Smooth muscle cell (in vitro differentiated cells): ENCODE results near the gene GLP2R. TPM values are rescaled to one million over a fixed set of nuclear protein-coding genes. Genes with fewer than 3 reads are reported as not detected.
A peak's percentile ranks its signal among the peaks of the same experiment; 100 is the strongest.

Source experiments
- DNase-seq: peaks from one replicate; lab custom pipeline; 2025; ENCODE audit not compliant: unreplicated experiment; lab: John Stamatoyannopoulos, UW
- H2AFZ ChIP-seq: fragments of 200-600 bp; sonication (generic); 2 replicates; pipeline ENCODE4 v1.6.0; 2016; ENCODE audit warnings: antibody characterized with exemption, low read depth, mild to moderate bottlenecking
- H3F3A ChIP-seq: fragments of 200-600 bp; sonication (generic); 2 replicates; pipeline ENCODE4 v1.6.0; 2017; ENCODE audit warnings: antibody characterized with exemption, low read depth
- H3K27ac ChIP-seq: fragments of 200-600 bp; sonication (generic); 2 replicates; pipeline ENCODE4 v1.5.1; 2016; ENCODE audit warnings: low read depth, mild to moderate bottlenecking
- H3K27me3 ChIP-seq: fragments of 200-600 bp; sonication (generic); 2 replicates; pipeline ENCODE4 v1.6.1; 2016; ENCODE audit warnings: low read depth, mild to moderate bottlenecking
- H3K36me3 ChIP-seq: fragments of 200-600 bp; sonication (generic); 2 replicates; pipeline ENCODE4 v1.5.1; 2016; ENCODE audit warnings: low read depth
- H3K4me1 ChIP-seq: fragments of 200-600 bp; sonication (generic); 2 replicates; pipeline ENCODE4 v1.5.1; 2016; ENCODE audit warnings: low read depth
- H3K4me2 ChIP-seq: fragments of 200-600 bp; sonication (generic); 2 replicates; pipeline ENCODE4 v1.6.0; 2016; ENCODE audit warnings: mild to moderate bottlenecking
- H3K4me3 ChIP-seq: fragments of 200-600 bp; sonication (generic); 2 replicates; pipeline ENCODE4 v1.5.1; 2016; ENCODE audit warnings: mild to moderate bottlenecking
- H3K79me2 ChIP-seq: fragments of 200-600 bp; sonication (generic); 2 replicates; pipeline ENCODE4 v1.6.0; 2016; ENCODE audit warnings: low read depth, mild to moderate bottlenecking
- H3K9ac ChIP-seq: fragments of 200-600 bp; sonication (generic); 2 replicates; pipeline ENCODE4 v1.6.0; 2016; ENCODE audit warnings: low read depth
- H3K9me3 ChIP-seq: fragments of 200-600 bp; sonication (generic); replicated peaks from 2 replicates; pipeline ENCODE4 v1.5.1; 2016; ENCODE audit warnings: low read depth
- H4K20me1 ChIP-seq: fragments of 200-600 bp; sonication (generic); 2 replicates; pipeline ENCODE4 v1.6.0; 2016; ENCODE audit warnings: low read depth
- CTCF ChIP-seq: fragments of 200-600 bp; sonication (generic); IDR thresholded peaks from 2 replicates; pipeline ENCODE4 v1.5.1; 2017; ENCODE audit warnings: borderline replicate concordance, mild to moderate bottlenecking, antibody characterized with exemption; ENCODE audit not compliant: insufficient read depth, poor library complexity, severe bottlenecking
- WGBS: methylation state at CpG from one replicate; pipeline ENCODE4 v1.1.7; 2016; ENCODE audit warnings: low lambda C conversion rate; 5-methylcytosine and 5-hydroxymethylcytosine counted together
- polyA plus RNA-seq: library from polyadenylated mRNA; unstranded; fragments of >200 nt; fragmentation: Nextera tagmentation; extraction: Ambion mirVana; gene quantifications from 2 replicates; pipeline ENCODE4 v1.2.1, GENCODE V29; 2016
- total RNA-seq: library from RNA; depleted of rRNA; stranded (reverse); fragments of >200 nt; gene quantifications from 2 replicates; pipeline ENCODE4 v1.2.3, GENCODE V29; 2014

GLP2R gene
- total and polyA plus RNA-seq, 2 experiments from 2014 or later = 0.03 to 0.45 TPM

GRCh38 chr17:9875441-9875840 is 49.7 kb downstream of the GLP2R start:
- Histone ChIP-seq H3K27ac (no peak overlapping the region), H3K4me2 (no peak overlapping the region), H3K4me1 (peaks cover 8% of the 10 kb centered on the region), H2AFZ (no peak overlapping the region), H3K36me3 (no peaks in the 10 kb centered on the region), H3K4me3 (no peak overlapping the region), H3K27me3 (no peaks in the 10 kb centered on the region), H4K20me1 (no peaks in the 10 kb centered on the region), H3K9ac (no peak overlapping the region), H3F3A (no peaks in the 10 kb centered on the region), H3K79me2 (no peaks in the 10 kb centered on the region), H3K9me3 (no peaks in the 10 kb centered on the region)
- TF ChIP-seq CTCF = no peak
- WGBS = 22% methylated on average over 3 of the region's 3 CpGs
- DNase-seq = no peak

- no peak for TF ChIP-seq CTCF
- Histone ChIP-seq H3K9me3 (no peaks in the 10 kb centered on the region), H2AFZ (no peak overlapping the region), H3K79me2 (no peaks in the 10 kb centered on the region), H4K20me1 (no peaks in the 10 kb centered on the region), H3F3A (no peaks in the 10 kb centered on the region), H3K27me3 (no peaks in the 10 kb centered on the region), H3K4me1 (peaks cover 8% of the 10 kb centered on the region), H3K36me3 (peaks cover 5% of the 10 kb centered on the region), H3K27ac (no peak overlapping the region), H3K4me2 (no peak overlapping the region), H3K4me3 (no peak overlapping the region), H3K9ac (no peak overlapping the region)
- 80% methylated on average over 3 of the region's 3 CpGs for WGBS
- DNase-seq = no peak
These were observed 52.6 kb downstream of the GLP2R start for GRCh38 chr17:9878356-9878755.

GRCh38 chr17:9878786-9879525 is 53.2 kb downstream of the GLP2R start:
- DNase-seq = no peak
- WGBS = 76% methylated on average over 8 of the region's 8 CpGs
- H3K4me1 ChIP-seq = peaks cover 8% of the 10 kb centered on the region
- H2AFZ ChIP-seq = no peak overlapping the region
- no peak for TF ChIP-seq CTCF
- peak overlapping the region; percentile 12 for H3K4me2 ChIP-seq
- no peaks in the 10 kb centered on the region for H4K20me1 ChIP-seq
- peak overlapping the region; percentile 43 for H3K27ac ChIP-seq
- peaks cover 4% of the 10 kb centered on the region for H3K9me3 ChIP-seq
- H3F3A ChIP-seq = no peaks in the 10 kb centered on the region
- no peak overlapping the region for H3K4me3 ChIP-seq
- H3K79me2 ChIP-seq = no peaks in the 10 kb centered on the region
- H3K27me3 ChIP-seq = no peaks in the 10 kb centered on the region
- H3K9ac ChIP-seq = no peak overlapping the region
- H3K36me3 ChIP-seq = peaks cover 5% of the 10 kb centered on the region

- H3K4me1 ChIP-seq = peaks cover 1% of the 10 kb centered on the region
- no peak overlapping the region for H3K9ac ChIP-seq
- H3K27me3 ChIP-seq = no peaks in the 10 kb centered on the region
- peak overlapping the region; percentile 12 for H3K4me2 ChIP-seq
- DNase-seq = no peak
- peak overlapping the region; percentile 42 for H3K27ac ChIP-seq
- peaks cover 5% of the 10 kb centered on the region for H3K36me3 ChIP-seq
- H4K20me1 ChIP-seq = no peaks in the 10 kb centered on the region
- TF ChIP-seq CTCF = no peak
- H3K9me3 ChIP-seq = peaks cover 10% of the 10 kb centered on the region
- WGBS = 35% methylated on average over 3 of the region's 3 CpGs
- no peaks in the 10 kb centered on the region for H3K79me2 ChIP-seq
- H3K4me3 ChIP-seq = no peak overlapping the region
- H3F3A ChIP-seq = no peaks in the 10 kb centered on the region
- no peak overlapping the region for H2AFZ ChIP-seq
These were observed 54.9 kb downstream of the GLP2R start for GRCh38 chr17:9880582-9880999.
